DOHH2 (cell line): ENCODE data around the gene SBK2.

Source experiments
- H3F3A ChIP-seq: fragments of 200-600 bp; sonication (generic), shearing (Covaris generic); 2 replicates; pipeline ENCODE4 v1.6.0; 2016; ENCODE audit warnings: antibody characterized with exemption, mild to moderate bottlenecking; ENCODE audit not compliant: control insufficient read depth, insufficient read depth
- H3K27ac ChIP-seq: fragments of 200-600 bp; sonication (generic); 2 replicates; pipeline ENCODE4 v1.5.1; 2014; ENCODE audit warnings: low read depth, mild to moderate bottlenecking, low read length, moderate library complexity
- H3K27me3 ChIP-seq: fragments of 200-600 bp; sonication (generic); 2 replicates; pipeline ENCODE4 v1.6.1; 2014; ENCODE audit warnings: mild to moderate bottlenecking, low read length, mixed read lengths; ENCODE audit not compliant: control insufficient read depth
- H3K36me3 ChIP-seq: fragments of 200-600 bp; sonication (generic); 2 replicates; pipeline ENCODE4 v1.6.1; 2014; ENCODE audit warnings: mild to moderate bottlenecking, low read length, moderate library complexity, mixed read lengths; ENCODE audit not compliant: control insufficient read depth
- H3K4me1 ChIP-seq: fragments of 200-600 bp; sonication (generic); 2 replicates; pipeline ENCODE4 v1.6.1; 2014; ENCODE audit warnings: mild to moderate bottlenecking, low read length, mixed read lengths; ENCODE audit not compliant: control insufficient read depth
- H3K4me2 ChIP-seq: fragments of 200-600 bp; sonication (generic); 2 replicates; pipeline ENCODE4 v1.6.0; 2014; ENCODE audit warnings: mild to moderate bottlenecking, low read length, moderate library complexity
- H3K4me3 ChIP-seq: fragments of 200-600 bp; sonication (generic); 2 replicates; pipeline ENCODE4 v1.5.1; 2014; ENCODE audit warnings: mild to moderate bottlenecking, low read length, mixed read lengths
- H3K79me2 ChIP-seq: fragments of 200-600 bp; sonication (generic); 2 replicates; pipeline ENCODE4 v1.6.1; 2014; ENCODE audit warnings: mild to moderate bottlenecking, low read length, mixed read lengths; ENCODE audit not compliant: control insufficient read depth
- H3K9me2 ChIP-seq: fragments of 200-600 bp; sonication (generic); replicated peaks from 2 replicates; pipeline ENCODE4 v1.6.1; 2014; ENCODE audit warnings: mild to moderate bottlenecking, low read length, mixed read lengths; ENCODE audit not compliant: control insufficient read depth
- H3K9me3 ChIP-seq: fragments of 200-600 bp; sonication (generic); 2 replicates; pipeline ENCODE4 v1.6.1; 2014; ENCODE audit warnings: antibody characterized with exemption, low read length, mixed read lengths; ENCODE audit not compliant: control insufficient read depth, insufficient read depth
- H4K20me1 ChIP-seq: fragments of 200-600 bp; sonication (generic); 2 replicates; pipeline ENCODE4 v1.6.0; 2014; ENCODE audit warnings: low read depth, mild to moderate bottlenecking, antibody characterized with exemption, low read length, moderate library complexity; ENCODE audit not compliant: control insufficient read depth, insufficient read depth
- CTCF ChIP-seq: fragments of 200-600 bp; sonication (generic); IDR thresholded peaks from one replicate; pipeline ENCODE4 v1.5.1; 2014; ENCODE audit warnings: antibody characterized with exemption, mild to moderate bottlenecking, low read depth, low read length; ENCODE audit not compliant: poor library complexity, severe bottlenecking
- EZH2phosphoT487 ChIP-seq: fragments of 200-600 bp; sonication (generic); IDR thresholded peaks from 2 replicates; pipeline ENCODE4 v1.6.1; 2017; ENCODE audit warnings: borderline replicate concordance, mild to moderate bottlenecking, antibody characterized with exemption, low read length, moderate library complexity, mixed read lengths

Gene SBK2

GRCh38 chr19:55485439-55486011 is 51.4 kb downstream of the SBK2 start:
- no peaks in the 10 kb centered on the region for H3K27me3 ChIP-seq
- no peaks in the 10 kb centered on the region; the same call in 1 of the 2 replicates for H3F3A ChIP-seq
- peaks cover 5% of the 10 kb centered on the region for H3K79me2 ChIP-seq
- H3K9me3 ChIP-seq = no peaks in the 10 kb centered on the region
- peak overlapping the region; percentile 74 for H3K4me2 ChIP-seq
- peaks cover 5% of the 10 kb centered on the region for H3K36me3 ChIP-seq
- H3K4me1 ChIP-seq = peaks cover 18% of the 10 kb centered on the region
- TF ChIP-seq EZH2phosphoT487 = no peak
- no peak for TF ChIP-seq CTCF
- peak overlapping the region; percentile 92 for H3K4me3 ChIP-seq
- H3K27ac ChIP-seq = peak overlapping the region; percentile 40
- no peaks in the 10 kb centered on the region for H4K20me1 ChIP-seq
- H3K9me2 ChIP-seq = no peaks in the 10 kb centered on the region

DNA sequence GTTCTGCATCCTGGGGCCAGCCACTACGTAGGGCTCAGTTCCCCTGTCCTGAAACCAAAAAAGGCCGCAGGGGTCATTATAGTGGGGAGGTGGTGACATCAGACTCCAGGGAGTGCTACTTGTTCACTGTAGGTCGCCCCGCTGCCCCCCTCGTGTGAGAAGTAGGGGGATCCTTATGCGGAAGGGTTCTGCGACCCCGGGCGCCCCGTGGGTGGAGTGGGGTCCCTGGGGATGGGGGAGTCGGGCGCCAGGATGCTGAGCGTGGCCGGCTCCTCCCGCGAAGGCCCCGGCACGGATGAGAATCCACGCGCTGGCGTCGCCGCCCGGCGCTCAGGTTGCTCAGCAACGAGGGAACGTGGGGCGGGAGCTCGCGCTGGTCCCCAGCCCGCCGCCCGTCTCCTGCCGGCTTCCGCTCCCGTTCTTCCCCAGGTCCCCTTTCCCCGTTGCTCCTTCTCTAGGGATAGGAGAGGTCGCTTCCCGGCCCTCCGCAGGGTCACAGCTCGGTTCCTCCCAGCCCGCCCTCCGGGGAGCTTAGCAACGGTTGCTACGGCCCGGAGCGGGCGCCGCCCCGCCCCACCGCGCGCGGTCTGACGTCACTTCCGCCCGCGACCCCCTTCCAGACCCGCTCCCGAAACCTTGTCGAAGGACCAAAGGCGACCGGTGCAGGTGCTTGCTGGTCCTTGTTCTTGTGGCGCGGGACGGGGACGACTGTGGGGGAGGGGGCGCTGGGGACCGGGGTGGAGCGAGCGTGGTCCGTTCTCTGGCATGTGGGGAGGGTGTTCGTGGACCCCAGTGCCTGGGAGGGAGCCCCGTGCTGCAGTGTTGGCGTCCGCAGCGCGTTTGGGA is 52.1 kb downstream of the SBK2 start, which contains the start of gene NAT14:
Gene NAT14, plus strand, starts transcription at position 596 of the 846 bp plus-strand sequence. CDS start 521 bp downstream, outside the sequence.
- peak within 1 kb of the TSS; percentile 74 for H3K4me2 ChIP-seq
- H3K27ac ChIP-seq = peak within 1 kb of the TSS; percentile 40
- TF ChIP-seq EZH2phosphoT487 (no peak), CTCF (no peak)
- H3K9me3 ChIP-seq = no peaks in the 10 kb centered on the region
- peaks cover 18% of the 10 kb centered on the region for H3K4me1 ChIP-seq
- H3F3A ChIP-seq = no peaks in the 10 kb centered on the region; the same call in 1 of the 2 replicates
- H3K27me3 ChIP-seq = no peaks in the 10 kb centered on the region
- peaks cover 5% of the 10 kb centered on the region for H3K79me2 ChIP-seq
- no peaks in the 10 kb centered on the region for H3K9me2 ChIP-seq
- peak within 1 kb of the TSS; percentile 92 for H3K4me3 ChIP-seq
- H4K20me1 ChIP-seq = no peaks in the 10 kb centered on the region
- peaks cover 5% of the 10 kb centered on the region for H3K36me3 ChIP-seq

- peaks cover 13% of the 10 kb centered on the region for H3K79me2 ChIP-seq
- H3K4me3 ChIP-seq = peak overlapping the region; percentile 92
- no peaks in the 10 kb centered on the region for H3K9me2 ChIP-seq
- no peak for TF ChIP-seq EZH2phosphoT487
- TF ChIP-seq CTCF = no peak
- H3K9me3 ChIP-seq = no peaks in the 10 kb centered on the region
- peaks cover 18% of the 10 kb centered on the region for H3K4me1 ChIP-seq
- no peak overlapping the region for H3K27ac ChIP-seq
- H3K36me3 ChIP-seq = peaks cover 5% of the 10 kb centered on the region
- no peaks in the 10 kb centered on the region; the same call in 1 of the 2 replicates for H3F3A ChIP-seq
- peak overlapping the region; percentile 74 for H3K4me2 ChIP-seq
- H4K20me1 ChIP-seq = no peaks in the 10 kb centered on the region
- H3K27me3 ChIP-seq = no peaks in the 10 kb centered on the region
These were observed 53.0 kb downstream of the SBK2 start for GRCh38 chr19:55483706-55484592.
